GM23338 (cell line): ENCODE data around the gene SMU1. TPM values are rescaled to one million over a fixed set of nuclear protein-coding genes. Genes with fewer than 3 reads are reported as not detected.

ENCODE experiments used
- ATAC-seq: fragments of 200-7000 bp; cut with Tn5 transposase; 3 replicates; pipeline ENCODE4 v1.9.1; 2020
- DNase-seq: peaks from one replicate; pipeline ENCODE4 v3.0.0-alpha.2; 2015; ENCODE audit warnings: low spot score
- H2AFZ ChIP-seq: fragments of 200-600 bp; sonication (generic); 2 replicates; pipeline ENCODE4 v1.8.0; 2016; ENCODE audit warnings: antibody characterized with exemption, mild to moderate bottlenecking, moderate library complexity
- H3F3A ChIP-seq: fragments of 200-600 bp; sonication (generic); replicated peaks from 2 replicates; pipeline ENCODE4 v1.8.0; 2017; ENCODE audit warnings: antibody characterized with exemption, mixed run types, low read depth
- H3K27ac ChIP-seq: fragments of 200-600 bp; sonication (generic); 2 replicates; pipeline ENCODE4 v1.6.1; 2016; ENCODE audit warnings: low read depth
- H3K27me3 ChIP-seq: fragments of 200-600 bp; sonication (generic); 2 replicates; pipeline ENCODE4 v1.8.0; 2016; ENCODE audit warnings: mild to moderate bottlenecking, mixed run types, moderate library complexity; ENCODE audit not compliant: insufficient read depth
- H3K36me3 ChIP-seq: fragments of 200-600 bp; sonication (generic); 2 replicates; pipeline ENCODE4 v1.8.0; 2016; ENCODE audit warnings: mild to moderate bottlenecking; ENCODE audit not compliant: insufficient read depth
- H3K4me1 ChIP-seq: fragments of 200-600 bp; sonication (generic); 2 replicates; pipeline ENCODE4 v1.8.0; 2016; ENCODE audit warnings: mild to moderate bottlenecking, moderate library complexity; ENCODE audit not compliant: insufficient read depth
- H3K4me2 ChIP-seq: fragments of 200-600 bp; sonication (generic); 2 replicates; pipeline ENCODE4 v1.7.1; 2017; ENCODE audit warnings: mixed run types
- H3K4me3 ChIP-seq: fragments of 200-600 bp; sonication (generic); 2 replicates; pipeline ENCODE4 v1.6.1; 2016; ENCODE audit warnings: mixed run types
- H3K79me2 ChIP-seq: fragments of 200-600 bp; sonication (generic); replicated peaks from 2 replicates; pipeline ENCODE4 v1.8.0; 2017; ENCODE audit warnings: mild to moderate bottlenecking; ENCODE audit not compliant: insufficient read depth
- H3K9me2 ChIP-seq: fragments of 200-600 bp; sonication (generic); 2 replicates; pipeline ENCODE4 v1.8.0; 2017; ENCODE audit not compliant: insufficient read depth
- H4K20me1 ChIP-seq: fragments of 200-600 bp; sonication (generic); replicated peaks from 2 replicates; pipeline ENCODE4 v1.8.0; 2017; ENCODE audit warnings: mild to moderate bottlenecking; ENCODE audit not compliant: insufficient read depth
- H3K27ac Mint-ChIP-seq: 2 replicates; pipeline ENCODE4 v1.8.0; 2020; ENCODE audit warnings: inconsistent platforms, mild to moderate bottlenecking, moderate library complexity, mixed read lengths
- H3K27me3 Mint-ChIP-seq: 3 replicates; pipeline ENCODE4 v1.8.0; 2022; ENCODE audit warnings: low read depth, mild to moderate bottlenecking, moderate library complexity, mixed read lengths, inconsistent platforms; ENCODE audit not compliant: insufficient read depth, poor library complexity
- H3K36me3 Mint-ChIP-seq: 3 replicates; pipeline ENCODE4 v1.8.0; 2021; ENCODE audit warnings: low read depth, mild to moderate bottlenecking, inconsistent platforms, moderate library complexity, mixed read lengths
- H3K4me1 Mint-ChIP-seq: 3 replicates; pipeline ENCODE4 v1.8.0; 2020; ENCODE audit warnings: mild to moderate bottlenecking, inconsistent platforms, mixed read lengths
- H3K4me3 Mint-ChIP-seq: 3 replicates; pipeline ENCODE4 v1.8.0; 2021; ENCODE audit warnings: moderate library complexity, mild to moderate bottlenecking, inconsistent platforms, mixed read lengths
- H3K9me3 Mint-ChIP-seq: 3 replicates; pipeline ENCODE4 v1.8.0; 2020; ENCODE audit warnings: moderate library complexity, mild to moderate bottlenecking, inconsistent platforms, mixed read lengths
- CTCF ChIP-seq, 2 experiments: fragments of 200-600 bp in 1 of 2; sonication (generic) in 1 of 2; conservative IDR thresholded peaks; 2 replicates each; pipeline versions ENCODE4 v1.5.1 to v1.6.1; 2016 to 2017; ENCODE audit warnings: antibody characterized with exemption in 2 of 2, low read depth in 2 of 2, mild to moderate bottlenecking in 2 of 2, moderate library complexity in 1 of 2
- EZH2 ChIP-seq: fragments of 200-600 bp; sonication (generic); IDR thresholded peaks from one replicate; pipeline ENCODE4 v1.8.0; 2017; ENCODE audit warnings: antibody characterized with exemption, mild to moderate bottlenecking, low read depth; ENCODE audit not compliant: unreplicated experiment
- EZH2phosphoT487 ChIP-seq: fragments of 200-600 bp; sonication (generic); IDR thresholded peaks from one replicate; pipeline ENCODE4 v1.8.1; 2018; ENCODE audit warnings: antibody characterized with exemption; ENCODE audit not compliant: unreplicated experiment
- JUNB ChIP-seq: IDR thresholded peaks from one replicate; pipeline ENCODE4 v1.6.1; 2016; ENCODE audit warnings: antibody characterized with exemption; ENCODE audit not compliant: unreplicated experiment
- REST ChIP-seq: IDR thresholded peaks from one replicate; pipeline ENCODE4 v1.6.1; 2018; ENCODE audit warnings: antibody characterized with exemption; ENCODE audit not compliant: unreplicated experiment
- ZNF114 ChIP-seq: fragments of 250-450 bp; sonication (Bioruptor Pico); IDR thresholded peaks from 2 replicates; pipeline ENCODE4 v1.5.0; 2020; ENCODE audit warnings: mild to moderate bottlenecking, moderate library complexity
- polyA plus RNA-seq: library from polyadenylated mRNA; unstranded; fragments of >200 nt; fragmentation: Nextera tagmentation; extraction: Ambion mirVana; gene quantifications from 2 replicates; pipeline ENCODE4 v1.2.1, GENCODE V29; 2016
- total RNA-seq: library from RNA; depleted of rRNA; stranded (reverse); fragments of >200 nt; shearing (Covaris generic); gene quantifications from 2 replicates; pipeline ENCODE4 v1.2.3, GENCODE V29; 2014
- TF ChIP-seq, protein P1 (sequence below): IDR thresholded peaks from 2 replicates; pipeline ENCODE4 v1.6.1; 2016; ENCODE audit warnings: antibody characterized with exemption
- TF ChIP-seq, protein P2 (sequence below): fragments of 250-450 bp; sonication (Bioruptor Pico); IDR thresholded peaks from 2 replicates; pipeline ENCODE4 v1.5.0; 2020; ENCODE audit warnings: mild to moderate bottlenecking, moderate library complexity

Gene SMU1
- total and polyA plus RNA-seq, 2 experiments from 2014 or later: 14.3 to 23.8 TPM

- no peaks in the 10 kb centered on the region for H3K27me3 ChIP-seq
- 0 out of 2 replicates have a peak overlapping the region, but pooled peaks have one; percentile 27 for H3K27ac Mint-ChIP-seq
Observed at GRCh38 chr9:33022303-33022702, 54.2 kb downstream of the SMU1 start.

DNA sequence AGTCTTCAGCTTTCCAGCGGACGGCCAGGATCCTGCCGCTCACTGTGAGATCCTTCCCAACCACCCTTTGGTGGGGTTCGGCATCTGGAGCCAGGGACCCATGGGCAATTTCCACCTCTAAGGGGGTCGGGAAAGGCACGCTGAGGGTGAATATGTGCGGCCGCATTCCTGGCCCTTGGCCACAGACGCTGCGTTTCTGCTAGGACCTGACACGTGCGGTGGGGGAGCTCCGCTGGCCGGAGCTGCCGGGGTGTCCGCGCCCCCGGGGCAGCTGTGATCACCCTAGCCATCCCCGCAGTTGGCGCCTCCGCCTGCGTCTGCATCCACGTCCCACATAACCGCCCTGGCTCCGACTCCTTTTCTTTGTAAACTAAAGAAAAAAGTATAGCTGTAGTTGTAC lies 56.7 kb downstream of the SMU1 start:
- no peak overlapping the region for H2AFZ ChIP-seq
- Mint-ChIP-seq H3K4me3 (no peak overlapping the region), H3K9me3 (no peaks in the 10 kb centered on the region), H3K27me3 (peaks cover 4% of the 10 kb centered on the region), H3K36me3 (peaks cover 30% of the 10 kb centered on the region), H3K27ac (no peak overlapping the region; the same call in 1 of the 2 replicates), H3K4me1 (peaks cover 36% of the 10 kb centered on the region)
- H3F3A ChIP-seq: peaks cover 5% of the 10 kb centered on the region; the same call in 1 of the 2 replicates
- H3K27ac ChIP-seq: peak overlapping the region; percentile 69
- 0 out of 2 replicates have a peak overlapping the region, but pooled peaks have one; percentile 17 for H3K4me3 ChIP-seq
- peaks cover 40% of the 10 kb centered on the region for H3K4me1 ChIP-seq
- H3K36me3 ChIP-seq: peaks cover 5% of the 10 kb centered on the region; the same call in 1 of the 2 replicates
- no peaks in the 10 kb centered on the region for H3K27me3 ChIP-seq
- DNase-seq: peak; percentile 22
- H3K9me2 ChIP-seq: no peaks in the 10 kb centered on the region
- ATAC-seq: peak; percentile 50
- H3K4me2 ChIP-seq: peak overlapping the region; percentile 55
- peaks cover 6% of the 10 kb centered on the region; the same call in 1 of the 2 replicates for H4K20me1 ChIP-seq
- H3K79me2 ChIP-seq: peaks cover 69% of the 10 kb centered on the region
- TF ChIP-seq JUNB (no peak), EZH2 (no peak), REST (no peak), ZNF114 (CRISPR knock-in tag) (no peak), EZH2phosphoT487 (no peak), CTCF (conservative IDR thresholded peaks at IDR 0.05; ENCODE audit: low read depth in 2 of 2) (no peak)
- TF ChIP-seq, protein P1, sequence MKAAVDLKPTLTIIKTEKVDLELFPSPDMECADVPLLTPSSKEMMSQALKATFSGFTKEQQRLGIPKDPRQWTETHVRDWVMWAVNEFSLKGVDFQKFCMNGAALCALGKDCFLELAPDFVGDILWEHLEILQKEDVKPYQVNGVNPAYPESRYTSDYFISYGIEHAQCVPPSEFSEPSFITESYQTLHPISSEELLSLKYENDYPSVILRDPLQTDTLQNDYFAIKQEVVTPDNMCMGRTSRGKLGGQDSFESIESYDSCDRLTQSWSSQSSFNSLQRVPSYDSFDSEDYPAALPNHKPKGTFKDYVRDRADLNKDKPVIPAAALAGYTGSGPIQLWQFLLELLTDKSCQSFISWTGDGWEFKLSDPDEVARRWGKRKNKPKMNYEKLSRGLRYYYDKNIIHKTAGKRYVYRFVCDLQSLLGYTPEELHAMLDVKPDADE: no peak
- TF ChIP-seq, protein P2, sequence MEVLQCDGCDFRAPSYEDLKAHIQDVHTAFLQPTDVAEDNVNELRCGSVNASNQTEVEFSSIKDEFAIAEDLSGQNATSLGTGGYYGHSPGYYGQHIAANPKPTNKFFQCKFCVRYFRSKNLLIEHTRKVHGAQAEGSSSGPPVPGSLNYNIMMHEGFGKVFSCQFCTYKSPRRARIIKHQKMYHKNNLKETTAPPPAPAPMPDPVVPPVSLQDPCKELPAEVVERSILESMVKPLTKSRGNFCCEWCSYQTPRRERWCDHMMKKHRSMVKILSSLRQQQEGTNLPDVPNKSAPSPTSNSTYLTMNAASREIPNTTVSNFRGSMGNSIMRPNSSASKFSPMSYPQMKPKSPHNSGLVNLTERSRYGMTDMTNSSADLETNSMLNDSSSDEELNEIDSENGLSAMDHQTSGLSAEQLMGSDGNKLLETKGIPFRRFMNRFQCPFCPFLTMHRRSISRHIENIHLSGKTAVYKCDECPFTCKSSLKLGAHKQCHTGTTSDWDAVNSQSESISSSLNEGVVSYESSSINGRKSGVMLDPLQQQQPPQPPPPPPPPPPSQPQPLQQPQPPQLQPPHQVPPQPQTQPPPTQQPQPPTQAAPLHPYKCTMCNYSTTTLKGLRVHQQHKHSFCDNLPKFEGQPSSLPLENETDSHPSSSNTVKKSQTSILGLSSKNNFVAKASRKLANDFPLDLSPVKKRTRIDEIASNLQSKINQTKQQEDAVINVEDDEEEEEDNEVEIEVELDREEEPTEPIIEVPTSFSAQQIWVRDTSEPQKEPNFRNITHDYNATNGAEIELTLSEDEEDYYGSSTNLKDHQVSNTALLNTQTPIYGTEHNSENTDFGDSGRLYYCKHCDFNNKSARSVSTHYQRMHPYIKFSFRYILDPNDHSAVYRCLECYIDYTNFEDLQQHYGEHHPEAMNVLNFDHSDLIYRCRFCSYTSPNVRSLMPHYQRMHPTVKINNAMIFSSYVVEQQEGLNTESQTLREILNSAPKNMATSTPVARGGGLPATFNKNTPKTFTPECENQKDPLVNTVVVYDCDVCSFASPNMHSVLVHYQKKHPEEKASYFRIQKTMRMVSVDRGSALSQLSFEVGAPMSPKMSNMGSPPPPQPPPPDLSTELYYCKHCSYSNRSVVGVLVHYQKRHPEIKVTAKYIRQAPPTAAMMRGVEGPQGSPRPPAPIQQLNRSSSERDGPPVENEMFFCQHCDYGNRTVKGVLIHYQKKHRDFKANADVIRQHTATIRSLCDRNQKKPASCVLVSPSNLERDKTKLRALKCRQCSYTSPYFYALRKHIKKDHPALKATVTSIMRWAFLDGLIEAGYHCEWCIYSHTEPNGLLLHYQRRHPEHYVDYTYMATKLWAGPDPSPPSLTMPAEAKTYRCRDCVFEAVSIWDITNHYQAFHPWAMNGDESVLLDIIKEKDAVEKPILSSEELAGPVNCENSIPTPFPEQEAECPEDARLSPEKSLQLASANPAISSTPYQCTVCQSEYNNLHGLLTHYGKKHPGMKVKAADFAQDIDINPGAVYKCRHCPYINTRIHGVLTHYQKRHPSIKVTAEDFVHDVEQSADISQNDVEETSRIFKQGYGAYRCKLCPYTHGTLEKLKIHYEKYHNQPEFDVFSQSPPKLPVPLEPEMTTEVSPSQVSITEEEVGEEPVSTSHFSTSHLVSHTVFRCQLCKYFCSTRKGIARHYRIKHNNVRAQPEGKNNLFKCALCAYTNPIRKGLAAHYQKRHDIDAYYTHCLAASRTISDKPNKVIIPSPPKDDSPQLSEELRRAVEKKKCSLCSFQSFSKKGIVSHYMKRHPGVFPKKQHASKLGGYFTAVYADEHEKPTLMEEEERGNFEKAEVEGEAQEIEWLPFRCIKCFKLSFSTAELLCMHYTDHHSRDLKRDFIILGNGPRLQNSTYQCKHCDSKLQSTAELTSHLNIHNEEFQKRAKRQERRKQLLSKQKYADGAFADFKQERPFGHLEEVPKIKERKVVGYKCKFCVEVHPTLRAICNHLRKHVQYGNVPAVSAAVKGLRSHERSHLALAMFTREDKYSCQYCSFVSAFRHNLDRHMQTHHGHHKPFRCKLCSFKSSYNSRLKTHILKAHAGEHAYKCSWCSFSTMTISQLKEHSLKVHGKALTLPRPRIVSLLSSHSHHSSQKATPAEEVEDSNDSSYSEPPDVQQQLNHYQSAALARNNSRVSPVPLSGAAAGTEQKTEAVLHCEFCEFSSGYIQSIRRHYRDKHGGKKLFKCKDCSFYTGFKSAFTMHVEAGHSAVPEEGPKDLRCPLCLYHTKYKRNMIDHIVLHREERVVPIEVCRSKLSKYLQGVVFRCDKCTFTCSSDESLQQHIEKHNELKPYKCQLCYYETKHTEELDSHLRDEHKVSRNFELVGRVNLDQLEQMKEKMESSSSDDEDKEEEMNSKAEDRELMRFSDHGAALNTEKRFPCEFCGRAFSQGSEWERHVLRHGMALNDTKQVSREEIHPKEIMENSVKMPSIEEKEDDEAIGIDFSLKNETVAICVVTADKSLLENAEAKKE (CRISPR knock-in tag): no peak

More at GRCh38 chr9:33022303-33022702, 54.2 kb downstream of the SMU1 start:
- no peaks in the 10 kb centered on the region for H3K9me2 ChIP-seq
- peaks cover 42% of the 10 kb centered on the region for H3K4me1 ChIP-seq
- no peak overlapping the region for H3K4me3 ChIP-seq
- DNase-seq: no peak
- Mint-ChIP-seq H3K4me1 (peaks cover 32% of the 10 kb centered on the region), H3K36me3 (peaks cover 47% of the 10 kb centered on the region), H3K27me3 (peaks cover 8% of the 10 kb centered on the region), H3K4me3 (no peak overlapping the region), H3K9me3 (no peaks in the 10 kb centered on the region)
- TF ChIP-seq EZH2phosphoT487: no peak
- H3K27ac ChIP-seq: peak overlapping the region; percentile 24; the same call in 1 of the 2 replicates
- H4K20me1 ChIP-seq: peaks cover 22% of the 10 kb centered on the region
- H3K4me2 ChIP-seq: no peak overlapping the region
- ATAC-seq: no peak
- H3K79me2 ChIP-seq: peaks cover 80% of the 10 kb centered on the region
- peaks cover 12% of the 10 kb centered on the region; the same call in 1 of the 2 replicates for H3K36me3 ChIP-seq
- no peaks in the 10 kb centered on the region; the same call in none of the 2 replicates for H3F3A ChIP-seq
- no peak overlapping the region for H2AFZ ChIP-seq
